Measurements from ENCODE around the gene ARAP2.

DNA sequence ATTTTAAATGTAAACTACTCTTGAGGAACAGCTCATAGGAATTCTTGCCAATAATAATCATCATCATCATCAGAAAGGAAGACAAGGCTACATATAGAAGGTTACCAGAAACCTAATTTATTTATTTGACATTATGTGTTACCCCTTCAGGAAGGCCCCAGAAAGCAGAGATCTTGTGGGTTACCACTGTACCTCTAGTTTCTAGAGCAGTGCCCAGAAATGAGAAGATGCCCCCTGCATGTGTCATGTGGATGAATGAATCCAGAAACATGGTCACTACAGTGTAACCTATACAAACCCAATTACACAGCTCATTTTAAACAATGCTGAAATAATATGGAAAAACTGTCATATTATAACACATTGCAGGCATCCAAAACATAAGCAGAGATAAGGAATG, 70.4 kb downstream of the ARAP2 start:
- TF ChIP-seq, protein P1, sequence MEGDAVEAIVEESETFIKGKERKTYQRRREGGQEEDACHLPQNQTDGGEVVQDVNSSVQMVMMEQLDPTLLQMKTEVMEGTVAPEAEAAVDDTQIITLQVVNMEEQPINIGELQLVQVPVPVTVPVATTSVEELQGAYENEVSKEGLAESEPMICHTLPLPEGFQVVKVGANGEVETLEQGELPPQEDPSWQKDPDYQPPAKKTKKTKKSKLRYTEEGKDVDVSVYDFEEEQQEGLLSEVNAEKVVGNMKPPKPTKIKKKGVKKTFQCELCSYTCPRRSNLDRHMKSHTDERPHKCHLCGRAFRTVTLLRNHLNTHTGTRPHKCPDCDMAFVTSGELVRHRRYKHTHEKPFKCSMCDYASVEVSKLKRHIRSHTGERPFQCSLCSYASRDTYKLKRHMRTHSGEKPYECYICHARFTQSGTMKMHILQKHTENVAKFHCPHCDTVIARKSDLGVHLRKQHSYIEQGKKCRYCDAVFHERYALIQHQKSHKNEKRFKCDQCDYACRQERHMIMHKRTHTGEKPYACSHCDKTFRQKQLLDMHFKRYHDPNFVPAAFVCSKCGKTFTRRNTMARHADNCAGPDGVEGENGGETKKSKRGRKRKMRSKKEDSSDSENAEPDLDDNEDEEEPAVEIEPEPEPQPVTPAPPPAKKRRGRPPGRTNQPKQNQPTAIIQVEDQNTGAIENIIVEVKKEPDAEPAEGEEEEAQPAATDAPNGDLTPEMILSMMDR (IDR thresholded peaks at IDR 0.05): no peak
- no peak for TF ChIP-seq POLR2A (IDR thresholded peaks at IDR 0.05)
